Ishikawa (cell line): ENCODE data around the gene RAI2.

Experiments used
- CEBPB ChIP-seq: IDR thresholded peaks from 2 replicates; pipeline ENCODE4 v1.6.1; 2012
- CREB1 ChIP-seq: IDR thresholded peaks from 2 replicates; pipeline ENCODE4 v1.6.1; 2012; ENCODE audit warnings: low read depth
- EGR1 ChIP-seq: IDR thresholded peaks from 2 replicates; pipeline ENCODE4 v1.6.1; 2012
- EP300 ChIP-seq: IDR thresholded peaks from 2 replicates; pipeline ENCODE4 v1.6.1; 2012; ENCODE audit warnings: borderline replicate concordance
- FOXM1 ChIP-seq: IDR thresholded peaks from 2 replicates; pipeline ENCODE4 v1.6.1; 2012; ENCODE audit warnings: low read depth, borderline replicate concordance
- MAX ChIP-seq: IDR thresholded peaks from 2 replicates; pipeline ENCODE4 v1.6.1; 2012
- NFIC ChIP-seq: IDR thresholded peaks from 2 replicates; pipeline ENCODE4 v1.6.1; 2012
- RAD21 ChIP-seq: IDR thresholded peaks from 2 replicates; pipeline ENCODE4 v1.6.1; 2012; ENCODE audit warnings: low read depth
- TAF1 ChIP-seq: IDR thresholded peaks from 2 replicates; pipeline ENCODE4 v1.6.1; 2012; ENCODE audit warnings: low read depth, mild to moderate bottlenecking
- TCF12 ChIP-seq: IDR thresholded peaks from 2 replicates; pipeline ENCODE4 v1.6.1; 2012; ENCODE audit warnings: low read depth
- TEAD4 ChIP-seq: IDR thresholded peaks from 2 replicates; pipeline ENCODE4 v1.6.1; 2012
- USF1 ChIP-seq: IDR thresholded peaks from 2 replicates; pipeline ENCODE4 v1.6.1; 2012
- YY1 ChIP-seq: IDR thresholded peaks from 2 replicates; pipeline ENCODE4 v1.6.1; 2012; ENCODE audit warnings: low read depth
- ZBTB7A ChIP-seq: IDR thresholded peaks from 2 replicates; pipeline ENCODE4 v1.6.1; 2012; ENCODE audit warnings: low read depth
- TF ChIP-seq, protein P1 (sequence below): IDR thresholded peaks from 2 replicates; pipeline ENCODE4 v1.6.1; 2012; ENCODE audit warnings: low read depth, mild to moderate bottlenecking

The RAI2 gene

DNA sequence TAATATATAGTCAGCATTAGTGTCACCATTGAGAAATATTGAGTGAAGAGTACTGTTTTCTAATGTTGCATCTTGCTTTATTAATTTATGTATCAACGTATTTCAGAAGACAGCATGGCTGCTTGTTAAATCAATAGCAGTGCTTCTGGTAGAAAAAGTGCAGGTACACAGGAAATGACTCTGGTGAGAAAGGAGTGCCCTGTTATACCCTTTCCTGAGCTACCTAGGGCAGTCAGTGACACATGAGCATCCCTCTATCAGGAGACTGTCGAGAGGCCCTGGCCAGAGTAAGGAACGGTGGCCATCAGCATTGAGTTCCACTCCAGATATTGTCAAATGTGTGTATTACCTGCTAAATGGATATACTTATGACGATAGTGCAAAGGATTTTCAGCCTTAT, 81.7 kb downstream of the RAI2 start:
- TF ChIP-seq EGR1, result no peak
- no peak for TF ChIP-seq NFIC
- no peak for TF ChIP-seq YY1
- no peak for TF ChIP-seq CEBPB
- no peak for TF ChIP-seq EP300
- no peak for TF ChIP-seq FOXM1
- no peak for TF ChIP-seq USF1
- no peak for TF ChIP-seq CREB1
- no peak for TF ChIP-seq TCF12
- no peak for TF ChIP-seq ZBTB7A
- TF ChIP-seq MAX, result no peak
- no peak for TF ChIP-seq RAD21
- TF ChIP-seq, protein P1, sequence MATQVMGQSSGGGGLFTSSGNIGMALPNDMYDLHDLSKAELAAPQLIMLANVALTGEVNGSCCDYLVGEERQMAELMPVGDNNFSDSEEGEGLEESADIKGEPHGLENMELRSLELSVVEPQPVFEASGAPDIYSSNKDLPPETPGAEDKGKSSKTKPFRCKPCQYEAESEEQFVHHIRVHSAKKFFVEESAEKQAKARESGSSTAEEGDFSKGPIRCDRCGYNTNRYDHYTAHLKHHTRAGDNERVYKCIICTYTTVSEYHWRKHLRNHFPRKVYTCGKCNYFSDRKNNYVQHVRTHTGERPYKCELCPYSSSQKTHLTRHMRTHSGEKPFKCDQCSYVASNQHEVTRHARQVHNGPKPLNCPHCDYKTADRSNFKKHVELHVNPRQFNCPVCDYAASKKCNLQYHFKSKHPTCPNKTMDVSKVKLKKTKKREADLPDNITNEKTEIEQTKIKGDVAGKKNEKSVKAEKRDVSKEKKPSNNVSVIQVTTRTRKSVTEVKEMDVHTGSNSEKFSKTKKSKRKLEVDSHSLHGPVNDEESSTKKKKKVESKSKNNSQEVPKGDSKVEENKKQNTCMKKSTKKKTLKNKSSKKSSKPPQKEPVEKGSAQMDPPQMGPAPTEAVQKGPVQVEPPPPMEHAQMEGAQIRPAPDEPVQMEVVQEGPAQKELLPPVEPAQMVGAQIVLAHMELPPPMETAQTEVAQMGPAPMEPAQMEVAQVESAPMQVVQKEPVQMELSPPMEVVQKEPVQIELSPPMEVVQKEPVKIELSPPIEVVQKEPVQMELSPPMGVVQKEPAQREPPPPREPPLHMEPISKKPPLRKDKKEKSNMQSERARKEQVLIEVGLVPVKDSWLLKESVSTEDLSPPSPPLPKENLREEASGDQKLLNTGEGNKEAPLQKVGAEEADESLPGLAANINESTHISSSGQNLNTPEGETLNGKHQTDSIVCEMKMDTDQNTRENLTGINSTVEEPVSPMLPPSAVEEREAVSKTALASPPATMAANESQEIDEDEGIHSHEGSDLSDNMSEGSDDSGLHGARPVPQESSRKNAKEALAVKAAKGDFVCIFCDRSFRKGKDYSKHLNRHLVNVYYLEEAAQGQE, result no peak
- no peak for TF ChIP-seq TEAD4
- no peak for TF ChIP-seq TAF1

- no peak for TF ChIP-seq USF1
- no peak for TF ChIP-seq EGR1
- no peak for TF ChIP-seq RAD21
- TF ChIP-seq TEAD4, result no peak
- no peak for TF ChIP-seq TCF12
- no peak for TF ChIP-seq MAX
- no peak for TF ChIP-seq FOXM1
- TF ChIP-seq NFIC, result no peak
- no peak for TF ChIP-seq CREB1
- TF ChIP-seq EP300, result no peak
- no peak for TF ChIP-seq YY1
- TF ChIP-seq ZBTB7A, result no peak
- no peak for TF ChIP-seq TAF1
- TF ChIP-seq CEBPB, result no peak
- TF ChIP-seq, protein P1, result no peak
These were observed 82.1 kb downstream of the RAI2 start for GRCh38 chrX:17778997-17779396.

GRCh38 chrX:17774053-17774452, 87.0 kb downstream of the RAI2 start:
- TF ChIP-seq EGR1 (no peak), TEAD4 (no peak), YY1 (no peak), CEBPB (no peak), MAX (no peak), USF1 (no peak), CREB1 (no peak)

- TF ChIP-seq YY1 (no peak), NFIC (no peak), TCF12 (no peak), MAX (no peak), RAD21 (no peak), TAF1 (no peak), FOXM1 (no peak), TEAD4 (no peak)
- TF ChIP-seq, protein P1, result no peak
These were observed 87.7 kb downstream of the RAI2 start for GRCh38 chrX:17773221-17773876.
